VCaP (cell line): ENCODE measurements around the gene NTHL1.
A peak's percentile ranks its signal among the peaks of the same experiment; 100 is the strongest.

Experiments used
- H3K27ac ChIP-seq: fragments of 450-650 bp; 2 replicates; pipeline ENCODE4 v1.5.1; 2017
- TF ChIP-seq, protein P1 (sequence below): fragments of 450-650 bp; conservative IDR thresholded peaks from 2 replicates; pipeline ENCODE4 v1.5.1; 2017; ENCODE audit warnings: mild to moderate bottlenecking, moderate library complexity

Gene NTHL1

DNA sequence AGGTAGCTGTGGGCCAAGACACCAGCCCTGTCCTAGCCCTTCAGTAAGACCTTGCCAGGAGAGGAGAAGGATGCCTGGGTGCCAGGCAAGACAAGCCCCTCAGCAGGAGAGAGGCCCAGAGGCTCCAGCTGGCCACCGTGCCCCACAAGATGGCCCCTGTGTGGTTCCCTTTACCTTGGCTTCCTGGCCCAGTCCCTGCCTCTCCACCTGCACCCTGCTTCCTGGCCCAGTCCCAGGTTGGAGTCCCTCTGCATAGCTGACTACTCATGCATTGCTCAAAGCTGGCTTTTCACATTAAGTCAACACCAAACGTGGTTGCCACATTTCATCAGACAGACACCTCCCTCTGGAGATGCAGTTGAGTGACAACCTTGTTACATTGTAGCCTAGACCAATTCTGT is 53.9 kb downstream of the NTHL1 start:
- H3K27ac ChIP-seq = peak overlapping the region; percentile 11; the same call in 1 of the 2 replicates
- TF ChIP-seq, protein P1, sequence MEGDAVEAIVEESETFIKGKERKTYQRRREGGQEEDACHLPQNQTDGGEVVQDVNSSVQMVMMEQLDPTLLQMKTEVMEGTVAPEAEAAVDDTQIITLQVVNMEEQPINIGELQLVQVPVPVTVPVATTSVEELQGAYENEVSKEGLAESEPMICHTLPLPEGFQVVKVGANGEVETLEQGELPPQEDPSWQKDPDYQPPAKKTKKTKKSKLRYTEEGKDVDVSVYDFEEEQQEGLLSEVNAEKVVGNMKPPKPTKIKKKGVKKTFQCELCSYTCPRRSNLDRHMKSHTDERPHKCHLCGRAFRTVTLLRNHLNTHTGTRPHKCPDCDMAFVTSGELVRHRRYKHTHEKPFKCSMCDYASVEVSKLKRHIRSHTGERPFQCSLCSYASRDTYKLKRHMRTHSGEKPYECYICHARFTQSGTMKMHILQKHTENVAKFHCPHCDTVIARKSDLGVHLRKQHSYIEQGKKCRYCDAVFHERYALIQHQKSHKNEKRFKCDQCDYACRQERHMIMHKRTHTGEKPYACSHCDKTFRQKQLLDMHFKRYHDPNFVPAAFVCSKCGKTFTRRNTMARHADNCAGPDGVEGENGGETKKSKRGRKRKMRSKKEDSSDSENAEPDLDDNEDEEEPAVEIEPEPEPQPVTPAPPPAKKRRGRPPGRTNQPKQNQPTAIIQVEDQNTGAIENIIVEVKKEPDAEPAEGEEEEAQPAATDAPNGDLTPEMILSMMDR = no peak

DNA sequence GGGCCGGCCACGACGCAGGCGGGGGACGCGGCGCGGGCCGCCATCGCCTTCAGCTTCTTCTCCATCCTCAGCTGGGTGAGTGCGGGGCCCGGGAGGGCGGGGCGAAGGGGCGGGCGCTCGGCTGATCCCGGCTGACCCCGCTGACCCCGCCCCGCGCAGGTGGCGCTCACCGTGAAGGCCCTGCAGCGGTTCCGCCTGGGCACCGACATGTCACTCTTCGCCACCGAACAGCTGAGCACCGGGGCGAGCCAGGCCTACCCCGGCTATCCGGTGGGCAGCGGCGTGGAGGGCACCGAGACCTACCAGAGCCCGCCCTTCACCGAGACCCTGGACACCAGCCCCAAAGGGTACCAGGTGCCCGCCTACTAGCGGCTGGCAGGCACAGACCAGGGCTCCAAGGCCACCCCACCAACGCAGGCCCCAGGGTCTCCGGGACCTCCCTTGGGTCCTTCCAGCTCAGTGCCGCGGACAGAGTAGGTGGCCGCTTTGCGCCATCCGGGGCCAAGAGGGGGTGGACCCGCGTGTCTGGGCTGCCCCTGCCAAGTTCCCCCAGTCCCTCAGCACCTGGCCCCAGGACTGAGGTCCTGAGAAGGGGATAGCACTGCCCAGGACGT is 54.8 kb downstream of the NTHL1 start:
- TF ChIP-seq, protein P1 = no peak
- H3K27ac ChIP-seq = no peak overlapping the region

DNA sequence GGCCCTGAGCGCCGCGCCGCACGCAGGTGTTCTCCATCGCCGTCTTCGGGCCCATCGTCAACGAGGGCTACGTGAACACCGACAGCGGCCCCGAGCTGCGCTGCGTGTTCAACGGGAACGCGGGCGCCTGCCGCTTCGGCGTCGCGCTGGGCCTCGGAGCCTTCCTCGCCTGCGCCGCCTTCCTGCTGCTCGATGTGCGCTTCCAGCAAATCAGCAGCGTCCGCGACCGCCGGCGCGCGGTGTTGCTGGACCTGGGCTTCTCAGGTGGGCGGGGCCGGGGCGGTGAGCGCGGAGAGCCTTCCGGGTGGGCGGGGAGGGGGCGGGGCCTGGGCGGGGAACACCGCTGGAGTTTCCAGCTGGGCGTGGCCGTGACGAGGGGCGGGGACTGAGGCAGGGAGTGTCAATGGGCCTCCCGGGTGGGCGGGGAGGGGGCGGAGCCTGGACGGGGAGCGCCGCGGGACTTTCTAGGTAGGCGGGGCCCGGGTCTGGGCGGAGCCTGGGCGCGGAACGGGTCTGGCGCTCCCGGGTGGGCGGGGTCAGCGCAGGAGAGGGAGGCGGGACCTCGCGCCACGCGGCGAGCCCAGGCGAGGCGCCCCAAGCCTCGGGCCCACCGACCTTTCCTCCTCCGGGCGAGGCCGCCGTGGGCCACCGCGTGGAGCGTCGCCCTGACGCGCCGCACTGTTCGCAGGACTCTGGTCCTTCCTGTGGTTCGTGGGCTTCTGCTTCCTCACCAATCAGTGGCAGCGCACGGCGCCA is 55.5 kb downstream of the NTHL1 start:
- no peak overlapping the region for H3K27ac ChIP-seq
- TF ChIP-seq, protein P1 = no peak

DNA sequence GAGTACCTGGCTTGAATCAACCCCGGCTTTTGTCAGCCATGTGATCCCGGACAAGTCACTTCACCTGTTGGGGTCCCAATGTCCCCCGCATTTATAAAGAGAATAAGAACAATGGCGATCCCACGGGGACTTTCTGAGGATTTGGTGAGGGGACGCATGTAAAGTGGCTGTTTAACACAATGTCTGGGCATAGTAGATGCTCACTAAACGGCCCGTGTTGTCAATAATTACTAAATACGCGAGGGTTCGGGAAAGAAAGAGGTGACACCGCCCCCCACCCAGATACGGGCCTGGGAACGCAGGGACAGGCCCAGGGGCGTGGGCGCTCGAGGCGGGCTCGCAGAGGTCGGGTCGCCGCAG is 56.1 kb downstream of the NTHL1 start:
- TF ChIP-seq, protein P1 = no peak
- no peak overlapping the region for H3K27ac ChIP-seq

DNA sequence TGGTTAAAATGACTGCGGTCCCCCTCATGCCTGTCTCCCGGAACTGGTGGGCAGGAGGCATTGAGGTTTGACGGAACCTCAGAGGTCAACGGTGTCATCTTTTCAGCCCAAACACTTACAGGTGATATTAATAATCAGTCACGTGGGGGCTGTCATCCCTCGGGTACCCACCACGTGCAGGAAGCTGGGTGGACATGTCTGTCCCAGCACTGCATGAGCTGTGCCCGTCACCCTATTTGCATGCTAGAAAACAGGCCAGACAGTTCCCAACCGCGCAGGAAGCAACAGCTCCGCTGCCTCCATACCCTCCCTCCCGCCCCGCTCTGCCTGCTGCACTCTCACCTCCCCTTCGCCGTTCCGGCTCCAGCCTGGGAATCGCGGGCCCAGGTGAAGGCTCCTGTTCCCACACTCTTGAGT is 56.5 kb downstream of the NTHL1 start:
- H3K27ac ChIP-seq = no peak overlapping the region
- TF ChIP-seq, protein P1 = no peak

DNA sequence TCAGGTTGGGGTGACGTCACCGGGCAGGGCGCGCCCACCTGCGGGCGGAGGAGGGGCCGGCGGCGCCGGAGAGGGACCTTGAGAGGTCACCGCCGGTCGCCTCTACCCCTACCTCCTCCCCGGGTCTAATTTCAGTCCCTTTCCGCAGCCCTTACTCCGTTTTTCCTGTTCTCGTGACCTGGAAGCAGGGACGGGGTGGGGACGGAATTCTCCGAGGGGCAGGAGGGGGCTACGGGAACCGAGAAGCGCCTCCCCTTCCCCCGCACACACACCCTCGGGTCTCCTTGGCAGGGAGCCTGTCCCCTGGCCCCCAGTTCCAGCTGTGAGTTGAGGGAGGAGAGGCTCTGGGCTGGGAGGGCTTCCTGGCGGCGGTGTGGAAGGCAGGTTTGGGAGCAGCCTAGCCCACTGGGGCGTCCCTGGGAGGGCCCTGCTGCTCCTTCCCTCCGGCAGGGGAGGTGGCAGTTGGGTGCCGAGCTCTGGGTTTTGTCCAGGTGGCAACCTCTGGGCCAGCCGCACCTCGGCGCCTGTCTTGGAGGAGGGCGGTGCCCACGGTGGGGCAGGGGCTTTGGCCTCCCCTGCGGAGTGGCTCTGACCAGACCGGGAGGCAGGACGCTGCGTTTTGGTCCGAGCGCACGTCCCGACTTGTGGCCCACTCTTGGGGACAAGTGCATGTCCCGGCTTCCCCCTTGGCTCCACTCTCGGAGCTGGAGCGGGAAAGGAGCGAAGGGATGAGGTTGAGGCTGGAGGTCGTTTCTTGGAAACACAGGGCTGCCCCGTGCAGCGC is 57.1 kb downstream of the NTHL1 start:
- H3K27ac ChIP-seq = peak overlapping the region; percentile 13; the same call in 1 of the 2 replicates
- TF ChIP-seq, protein P1 = no peak

DNA sequence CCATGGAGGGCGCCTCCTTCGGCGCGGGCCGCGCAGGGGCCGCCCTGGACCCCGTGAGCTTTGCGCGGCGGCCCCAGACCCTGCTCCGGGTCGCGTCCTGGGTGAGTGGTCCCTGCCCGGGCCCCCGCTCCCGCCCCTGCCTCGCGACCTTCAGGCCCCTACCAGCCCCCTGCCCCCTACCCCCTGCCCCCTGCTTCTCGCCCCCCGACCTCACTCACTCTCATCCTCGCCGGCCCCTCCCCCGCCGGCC is 57.6 kb downstream of the NTHL1 start:
- TF ChIP-seq, protein P1 = no peak
- H3K27ac ChIP-seq = peak overlapping the region; percentile 13; the same call in 1 of the 2 replicates
